GM11168 (cell line): ENCODE measurements around the gene OTP.

Experiments
- in situ Hi-C: fragments of 300-500 bp; cut with MboI; formaldehyde crosslinking; loops from one replicate; pipeline ENCODE4 v1.12.0; 2022; ENCODE audit warnings: low sequenced_read_pairs; ENCODE audit not compliant: unreplicated experiment

The OTP gene

DNA sequence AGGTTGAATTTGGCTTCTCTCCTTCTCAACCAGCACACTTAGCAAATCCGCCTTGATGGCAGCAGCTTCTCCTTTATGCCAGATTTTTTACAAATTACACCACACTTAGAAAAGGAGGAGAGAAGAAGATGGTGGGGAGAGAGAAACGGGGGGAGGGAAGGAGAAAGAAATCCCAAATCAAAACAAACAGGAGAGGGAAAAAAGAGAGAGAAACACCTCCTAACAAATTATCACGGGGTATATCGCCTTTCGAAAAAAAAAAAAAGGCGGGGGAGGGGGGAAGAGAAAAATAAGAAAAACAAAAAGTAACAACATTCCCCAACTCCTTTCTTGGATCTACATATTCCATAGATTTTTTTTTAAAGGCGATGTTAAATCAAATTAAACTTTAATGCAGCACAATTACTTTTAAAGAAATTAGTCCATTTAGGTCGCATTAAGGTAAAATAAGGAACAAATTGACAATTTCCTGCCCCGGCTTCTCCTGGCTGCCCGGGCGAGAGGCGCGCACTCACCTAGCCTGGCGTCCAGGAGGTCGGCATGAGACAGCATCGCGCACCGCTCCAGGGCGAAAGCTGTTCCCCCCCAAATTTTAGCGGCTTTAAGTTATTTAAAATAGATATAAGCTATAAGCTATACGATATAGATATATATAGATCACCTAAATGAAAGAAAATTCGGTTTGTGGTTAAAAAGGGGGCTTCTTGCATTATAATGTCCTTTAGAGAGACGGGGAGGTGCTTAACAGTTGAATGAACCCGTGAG is at the start of gene OTP:
TSS of gene OTP (minus strand) at position 716 of the 765 bp plus-strand sequence. CDS start at position 552, 164 bp downstream.
- in situ Hi-C loops, result loop anchor here (25.0 kb wide), 1 partner anchor 324 kb away; no protein-coding TSS in a partner anchor

- in situ Hi-C loops, result no loop called here
Measured at GRCh38 chr5:77683171-77683732, 44.7 kb upstream of the OTP start.

DNA sequence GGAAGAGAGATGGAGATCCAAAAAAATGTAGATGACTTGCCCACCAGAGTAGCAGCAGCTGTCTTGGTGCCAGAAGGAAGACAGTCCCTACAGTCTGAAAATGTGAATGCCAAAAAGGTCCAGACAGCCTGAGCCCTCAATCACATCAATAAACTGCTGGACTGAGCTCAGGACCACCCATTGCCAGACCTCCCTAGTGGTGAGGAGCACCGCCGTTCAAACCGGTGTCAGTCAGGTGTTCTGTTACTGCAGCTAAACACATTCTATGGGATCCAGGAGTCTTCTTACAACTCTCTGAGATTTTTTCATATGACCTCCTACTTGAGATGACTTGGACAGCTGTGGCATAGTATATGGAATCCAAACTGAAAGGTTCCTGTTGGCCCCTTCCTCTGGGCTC is 32.0 kb upstream of the OTP start:
- in situ Hi-C loops, result no loop called here

DNA sequence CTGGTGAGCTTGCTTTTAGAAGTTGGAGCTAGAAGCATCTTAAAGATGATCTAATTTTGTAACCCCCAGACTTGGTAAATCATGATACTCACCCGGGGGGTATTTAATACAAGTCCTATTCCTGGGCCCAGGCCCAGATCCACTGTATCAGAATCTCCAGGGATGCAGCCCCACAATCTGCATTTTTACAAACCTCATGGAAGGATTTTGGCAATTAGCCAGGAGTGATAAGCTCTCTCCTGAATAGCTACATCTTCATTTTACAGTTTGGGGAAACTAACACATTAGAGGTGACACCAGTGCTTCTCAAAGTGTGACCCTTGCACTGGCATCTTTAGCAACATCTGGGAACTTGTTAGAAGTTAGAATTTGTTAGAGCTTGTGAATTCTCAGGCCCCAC is 31.2 kb upstream of the OTP start:
- in situ Hi-C loops, result no loop called here

GRCh38 chr5:77663090-77663863 is 24.8 kb upstream of the OTP start:
- in situ Hi-C loops, result no loop called here

GRCh38 chr5:77662635-77663034 is 24.1 kb upstream of the OTP start:
- in situ Hi-C loops, result no loop called here

GRCh38 chr5:77658662-77659061 is 20.1 kb upstream of the OTP start:
- in situ Hi-C loops, result no loop called here

DNA sequence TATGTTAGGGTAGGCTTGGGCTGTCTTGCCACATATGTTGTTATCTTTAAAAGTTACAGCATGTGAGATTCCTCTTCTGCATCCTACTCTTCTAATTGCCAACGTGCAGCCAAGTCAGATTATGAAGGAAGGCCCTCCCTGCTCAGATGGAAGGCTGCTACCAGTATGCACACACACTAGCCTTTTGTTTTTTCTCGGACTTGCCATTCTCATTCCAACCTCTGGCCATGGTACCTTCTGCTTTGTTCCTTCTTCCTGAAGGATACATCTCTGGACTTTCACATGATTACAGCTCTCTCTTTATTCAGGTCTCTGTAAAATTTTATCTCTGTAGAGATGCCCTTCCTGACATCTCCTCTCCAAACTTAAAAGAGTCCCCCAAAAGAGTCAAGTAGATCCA is 12.8 kb upstream of the OTP start:
- in situ Hi-C loops, result no loop called here

DNA sequence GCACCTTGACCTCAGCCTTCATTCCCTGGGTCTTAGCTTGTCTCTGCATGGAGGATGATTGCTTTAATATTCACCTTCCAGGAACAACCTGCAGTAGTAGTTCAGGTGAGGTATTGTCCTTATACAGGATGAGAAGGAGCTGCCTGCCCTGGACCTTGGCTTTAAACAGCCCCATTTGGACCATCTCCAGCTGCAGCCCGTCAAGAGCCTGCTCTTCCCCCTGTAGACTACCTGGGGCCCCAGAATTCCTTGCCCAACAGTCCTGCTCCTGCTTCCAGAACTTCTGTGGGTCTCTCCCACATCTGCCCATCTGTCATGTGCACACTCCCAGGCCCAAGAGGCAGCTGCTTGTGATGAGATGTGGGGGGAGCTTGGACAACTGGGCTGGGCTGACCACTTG is 12.2 kb upstream of the OTP start:
- in situ Hi-C loops, result no loop called here

GRCh38 chr5:77649776-77650175 is 11.3 kb upstream of the OTP start:
- in situ Hi-C loops, result loop anchor here (25.0 kb wide), 1 partner anchor 313 kb away; no protein-coding TSS in a partner anchor

- in situ Hi-C loops, result loop anchor here (25.0 kb wide), 1 partner anchor 316 kb away; no protein-coding TSS in a partner anchor
Measured at GRCh38 chr5:77645995-77646639, 7.6 kb upstream of the OTP start.

GRCh38 chr5:77645158-77645994 is 6.9 kb upstream of the OTP start:
- in situ Hi-C loops, result loop anchor here (25.0 kb wide), 1 partner anchor 317 kb away; no protein-coding TSS in a partner anchor

DNA sequence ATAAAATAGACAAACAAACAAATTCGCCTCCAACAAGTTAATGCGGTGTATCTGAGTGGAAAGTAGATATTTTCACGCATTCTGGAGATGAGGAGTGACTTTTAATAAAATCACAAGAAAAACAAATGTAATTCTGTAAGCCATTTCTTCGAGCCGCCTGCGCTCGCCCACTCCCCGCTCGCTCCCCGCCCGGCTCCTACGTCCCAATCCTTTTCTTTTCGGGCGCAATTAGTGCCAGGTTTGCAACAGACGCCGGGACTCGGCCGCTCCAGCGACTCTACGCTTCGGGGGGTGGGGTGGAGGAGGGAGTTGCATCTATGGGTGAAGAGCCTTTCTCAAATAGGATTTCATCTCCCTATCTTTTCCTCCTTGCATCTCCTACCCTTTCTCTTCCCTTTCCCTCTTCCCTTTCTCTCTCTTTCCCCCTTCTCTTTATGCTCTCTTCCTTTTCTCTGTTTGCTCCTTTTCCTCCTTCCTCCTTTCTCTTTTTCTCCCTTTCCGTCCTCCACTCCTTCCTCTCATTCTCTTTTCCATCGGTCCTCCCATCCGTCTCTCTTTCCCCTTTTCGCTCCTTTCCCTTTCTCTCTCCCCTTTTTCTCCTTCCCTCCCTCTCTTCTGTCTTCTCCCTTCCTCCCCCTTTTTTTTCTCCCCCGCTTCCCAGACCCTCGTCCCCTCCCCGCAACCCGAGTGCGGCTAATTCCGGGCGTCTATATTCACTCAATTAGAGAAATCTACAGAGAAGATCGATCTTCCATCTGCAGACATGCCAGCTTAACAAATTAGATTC is 6.1 kb upstream of the OTP start:
- in situ Hi-C loops, result loop anchor here (25.0 kb wide), 1 partner anchor 318 kb away; no protein-coding TSS in a partner anchor

- in situ Hi-C loops, result loop anchor here (25.0 kb wide), 1 partner anchor 318 kb away; no protein-coding TSS in a partner anchor
Measured at GRCh38 chr5:77643654-77644370, 5.3 kb upstream of the OTP start.

DNA sequence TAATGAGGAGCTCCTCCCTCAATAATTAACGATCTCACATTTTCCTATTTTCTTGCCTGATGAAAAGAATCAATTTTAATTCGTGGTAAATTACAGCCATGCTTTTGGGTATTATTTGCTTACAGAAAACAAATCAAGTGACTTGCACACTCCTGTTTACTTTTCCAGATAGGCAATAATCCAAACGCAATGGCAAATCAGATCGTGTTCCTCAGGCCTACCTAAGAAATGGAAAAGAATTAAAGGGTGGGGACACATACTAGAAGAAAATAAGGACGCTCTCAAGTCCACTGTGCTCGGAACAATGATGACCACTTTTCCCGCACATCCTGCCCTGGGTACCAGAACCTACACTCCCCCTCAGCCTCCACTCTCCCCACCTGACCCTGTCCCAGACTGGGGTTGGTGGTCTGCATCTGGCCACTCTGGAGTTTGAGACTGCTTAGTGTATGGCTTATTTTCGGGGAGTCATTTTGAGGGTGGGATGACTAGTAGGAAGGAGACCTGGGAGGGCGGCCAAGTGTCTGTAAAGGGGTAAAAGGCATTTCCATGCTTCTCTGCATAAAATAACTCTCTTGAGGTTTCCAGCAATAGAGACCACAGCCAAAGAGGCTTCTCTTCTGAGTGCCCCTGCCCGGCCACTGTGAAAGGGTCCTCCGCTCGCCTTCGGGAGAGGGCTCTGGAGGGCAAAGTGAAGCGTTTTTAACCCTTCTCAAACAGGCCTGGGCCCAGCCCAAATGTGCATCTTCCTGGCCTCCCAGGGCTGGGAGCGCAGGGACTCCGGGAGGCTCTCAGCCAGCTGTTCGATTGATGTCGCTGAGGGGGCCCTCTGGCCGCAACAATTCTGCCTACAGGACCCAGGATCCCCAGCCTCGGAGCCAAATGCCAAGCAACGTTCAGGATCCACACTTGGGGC is 4.5 kb upstream of the OTP start:
- in situ Hi-C loops, result loop anchor here (25.0 kb wide), 1 partner anchor 319 kb away; no protein-coding TSS in a partner anchor

GRCh38 chr5:77641963-77642737 is 3.6 kb upstream of the OTP start:
- in situ Hi-C loops, result loop anchor here (25.0 kb wide), 1 partner anchor 320 kb away; no protein-coding TSS in a partner anchor
